Left ventricle myocardium superior (tissue), 1 donor: ENCODE data around the gene ANXA4. TPM values are rescaled to one million over a fixed set of nuclear protein-coding genes. Genes with fewer than 3 reads are reported as not detected.
"Not testable (repeated sequence)": the region's sequence is repeated elsewhere in the genome, so short reads cannot be mapped to it uniquely, and the experiment has no call there.

ENCODE experiments used
- ATAC-seq: fragments of 200-7000 bp; cut with Tn5 transposase; one replicate; pipeline ENCODE4 v1.9.1; 2020; ENCODE audit warnings: mild to moderate bottlenecking, moderate library complexity
- DNase-seq: peaks from one replicate; pipeline ENCODE4 v3.0.0-alpha.2; 2020
- intact Hi-C: fragments of 100-400 bp; cut with micrococcal nuclease; formaldehyde crosslinking; loops from one replicate; pipeline ENCODE4 v1.11.0; 2022
- total RNA-seq: library from RNA; stranded (reverse); fragmentation: NEBNext Ultra II Directional; extraction: Animal tissue kit (Norgen Biotek cat#: 25700); gene quantifications from one replicate; pipeline ENCODE4 v1.2.1, GENCODE V29; 2021
- donor health status: DM: no; HTN: yes; CAD: no; lungs with severe emphysema.

Gene ANXA4
- total RNA-seq, 1 donor from 2014 or later: 24.7 TPM

DNA sequence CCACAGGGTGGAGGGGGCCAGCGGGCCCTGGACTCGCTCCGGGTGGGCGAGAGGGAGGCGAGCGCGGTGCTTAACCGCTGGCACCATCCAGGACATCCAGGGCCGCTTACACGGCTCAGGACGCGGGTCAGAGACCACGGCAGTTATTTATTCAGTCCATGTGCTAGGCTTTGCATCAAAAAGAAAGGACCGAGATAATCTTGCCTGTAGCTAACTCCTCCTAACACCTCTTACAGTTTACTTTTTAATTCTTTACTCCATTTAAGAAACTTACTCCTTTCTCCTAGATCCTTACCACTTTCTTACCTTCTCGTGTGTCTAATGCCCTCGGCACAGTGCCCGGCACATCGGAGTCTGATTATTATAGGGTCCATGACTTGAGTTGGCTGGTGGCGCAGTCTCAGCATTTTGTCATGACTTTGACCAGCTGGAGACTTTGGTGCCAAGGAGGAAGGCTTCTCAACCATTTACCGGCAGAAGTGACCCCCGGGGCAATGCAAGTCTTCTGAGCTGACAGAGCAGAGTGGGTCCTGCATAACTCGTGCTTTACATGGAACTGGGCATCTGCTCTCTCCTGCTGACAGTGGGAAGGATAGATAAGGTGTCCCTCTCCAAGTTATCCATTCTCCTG lies 503 bp downstream of the ANXA4 start:
- intact Hi-C loops: no loop called here
- ATAC-seq (peak; percentile 53), DNase-seq (peak; percentile 41)

DNA sequence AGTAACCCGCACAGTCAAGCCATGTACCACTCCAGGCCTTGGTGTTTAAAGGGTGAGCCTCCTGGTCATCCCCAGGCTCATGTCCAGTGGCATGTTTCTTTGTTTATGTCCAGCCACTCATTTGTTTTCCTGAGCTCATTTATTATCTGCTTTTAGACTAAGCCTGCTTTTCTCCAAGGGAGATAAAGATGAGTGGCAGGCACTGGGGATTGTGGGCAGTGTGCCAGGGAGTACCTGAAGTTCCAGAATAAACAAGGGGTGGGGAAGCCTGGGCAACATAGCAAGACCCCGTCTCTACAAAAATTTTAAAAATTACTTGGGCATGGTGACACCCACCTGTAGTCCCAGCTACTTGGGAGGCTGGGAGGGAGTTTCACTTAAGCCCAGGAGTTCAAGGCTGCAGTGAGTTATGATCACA lies 1.9 kb downstream of the ANXA4 start:
- no peak for ATAC-seq
- DNase-seq: no peak
- intact Hi-C loops: no loop called here

DNA sequence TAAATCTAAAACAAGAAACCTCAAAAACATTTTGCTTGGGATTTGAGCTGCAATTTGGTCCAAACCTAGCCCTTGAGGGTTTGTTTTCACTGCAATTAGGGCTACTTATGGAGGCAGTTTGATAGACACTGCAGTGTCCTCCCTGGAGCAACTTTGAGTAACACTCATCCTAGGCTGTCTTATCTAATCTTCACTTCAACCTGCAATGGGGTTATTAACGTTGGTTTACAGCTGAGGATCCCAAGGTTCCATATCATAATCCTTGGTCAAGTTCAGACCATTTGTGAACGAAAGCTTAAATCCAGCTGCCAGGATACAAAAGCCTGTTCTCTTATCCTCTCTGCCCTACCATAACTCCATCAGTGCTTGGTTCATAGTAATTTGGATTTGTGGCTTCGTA lies 2.5 kb downstream of the ANXA4 start:
- intact Hi-C loops: no loop called here
- ATAC-seq (no peak), DNase-seq (no peak)

DNA sequence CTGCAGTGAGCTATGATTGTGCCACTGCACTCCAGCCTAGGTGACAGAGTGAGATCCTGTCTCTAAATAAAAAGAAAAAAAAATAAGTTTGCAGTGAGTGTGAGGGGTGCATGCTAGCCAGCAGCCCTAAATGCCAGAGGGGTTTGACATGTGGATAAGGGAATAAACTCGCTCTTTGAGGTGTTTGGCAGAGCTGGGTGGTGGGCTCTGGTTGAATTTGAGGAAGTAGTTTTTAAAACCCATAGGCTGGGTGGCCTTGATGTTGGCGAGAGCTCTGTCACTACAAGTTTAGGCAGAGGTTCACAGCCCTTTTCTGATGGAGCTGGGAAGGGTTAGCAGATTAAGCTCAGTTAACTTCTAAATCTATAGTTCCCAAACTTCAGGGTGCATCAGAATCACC lies 3.1 kb downstream of the ANXA4 start:
- intact Hi-C loops: no loop called here
- no peak for DNase-seq
- no peak for ATAC-seq

DNA sequence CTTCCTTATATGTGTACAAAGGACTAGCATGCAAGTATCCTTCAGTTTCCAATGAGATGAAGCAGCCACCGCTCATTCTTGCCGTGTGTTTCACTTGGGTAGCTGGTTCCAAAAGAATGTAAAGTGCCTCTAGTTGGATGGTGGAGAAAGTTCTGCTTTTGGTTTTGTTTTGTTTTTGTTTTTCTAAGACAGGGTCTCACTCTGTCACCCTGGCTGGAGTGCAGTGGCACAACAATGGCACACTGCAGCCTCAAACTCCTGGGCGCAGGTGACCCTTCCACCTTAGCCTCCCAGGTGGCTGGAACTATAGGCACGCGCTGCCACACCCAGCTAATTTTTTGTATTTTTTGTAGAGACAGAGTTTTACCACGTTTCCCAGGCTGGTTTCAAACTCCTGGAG lies 8.3 kb downstream of the ANXA4 start:
- DNase-seq (no peak), ATAC-seq (no peak)
- intact Hi-C loops: no loop called here

DNA sequence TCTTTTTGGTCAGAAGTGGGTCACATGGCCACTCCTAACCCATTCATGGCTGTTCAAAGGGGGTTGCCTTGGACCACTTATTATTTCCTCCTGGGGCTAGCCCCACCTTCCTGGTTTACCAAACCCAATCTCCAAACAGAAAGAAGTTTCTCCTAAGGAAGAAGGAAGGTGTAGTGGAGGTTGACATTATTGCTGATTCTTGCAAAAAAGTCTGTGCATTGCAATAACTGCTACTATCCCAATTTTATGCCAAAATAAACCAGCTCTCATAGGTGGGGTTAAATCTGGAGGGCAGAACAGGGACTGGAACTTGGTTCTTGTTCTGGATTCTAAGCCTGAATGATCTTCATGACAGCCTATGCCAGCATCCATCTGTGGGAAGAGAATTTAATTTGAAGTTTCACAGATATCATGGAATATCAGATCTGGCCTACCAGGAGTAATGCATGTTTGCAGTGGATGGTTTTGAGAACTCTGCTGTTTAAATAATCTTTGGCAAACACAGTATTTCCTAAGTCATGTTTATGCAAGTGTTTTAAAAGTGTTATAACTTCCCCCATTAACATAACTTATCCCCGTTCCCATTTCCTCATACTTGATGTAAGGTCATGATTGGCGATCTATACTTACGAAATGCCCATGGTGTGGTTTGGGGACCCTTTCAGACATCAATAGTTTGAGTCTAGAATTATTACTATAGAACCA lies 11.9 kb downstream of the ANXA4 start:
- no peak for DNase-seq
- ATAC-seq: no peak
- intact Hi-C loops: no loop called here

DNA sequence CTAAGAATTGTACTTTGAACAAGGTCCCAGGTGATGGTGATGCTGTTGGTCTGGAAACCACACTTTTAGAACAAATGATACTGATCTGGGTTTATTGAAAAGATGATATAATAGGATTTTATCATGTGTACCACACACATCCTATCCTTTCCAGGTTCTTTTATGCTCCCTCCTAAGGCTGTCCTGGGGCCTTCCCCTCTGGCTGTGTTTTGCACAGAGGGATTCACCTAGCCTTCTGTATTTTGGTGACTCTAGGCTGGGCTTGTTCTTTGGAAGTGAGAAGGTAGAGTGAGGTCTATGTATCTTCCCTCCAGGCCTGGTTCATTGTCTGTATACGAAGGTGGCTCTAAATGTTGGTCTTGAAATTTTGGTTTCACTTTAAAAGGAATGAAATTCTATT lies 12.7 kb downstream of the ANXA4 start:
- ATAC-seq (peak; percentile 19), DNase-seq (no peak)
- intact Hi-C loops: no loop called here

DNA sequence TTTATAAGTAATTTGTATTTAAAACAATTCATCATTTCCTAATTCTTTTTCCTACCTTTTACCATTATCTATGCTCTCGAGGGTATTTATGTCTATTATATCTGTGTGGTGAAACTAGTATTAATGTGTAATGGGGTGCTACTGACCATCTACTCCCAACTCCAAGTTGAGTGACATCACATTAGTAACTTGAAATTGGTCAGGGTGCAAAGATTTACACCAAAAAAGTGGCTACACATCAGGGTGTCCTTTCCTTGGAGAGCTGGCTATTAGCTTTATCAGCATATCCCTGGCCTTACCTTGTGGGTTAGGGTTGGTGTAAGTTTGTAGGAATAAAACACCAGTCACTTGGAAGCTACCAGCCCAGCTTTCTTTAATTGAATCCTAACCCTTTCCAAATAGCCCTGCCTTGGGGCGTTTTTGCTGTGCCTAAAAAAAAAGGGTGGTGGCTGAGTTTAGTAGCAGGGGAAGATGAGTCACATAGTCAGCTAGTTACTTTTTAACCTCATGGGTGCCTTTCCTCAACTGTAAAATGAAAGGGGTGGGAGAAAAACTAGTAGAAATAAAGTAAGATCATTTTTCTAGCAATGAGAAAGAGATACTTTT lies 14.0 kb downstream of the ANXA4 start:
- intact Hi-C loops: no loop called here
- ATAC-seq (peak; percentile 65), DNase-seq (no peak)

DNA sequence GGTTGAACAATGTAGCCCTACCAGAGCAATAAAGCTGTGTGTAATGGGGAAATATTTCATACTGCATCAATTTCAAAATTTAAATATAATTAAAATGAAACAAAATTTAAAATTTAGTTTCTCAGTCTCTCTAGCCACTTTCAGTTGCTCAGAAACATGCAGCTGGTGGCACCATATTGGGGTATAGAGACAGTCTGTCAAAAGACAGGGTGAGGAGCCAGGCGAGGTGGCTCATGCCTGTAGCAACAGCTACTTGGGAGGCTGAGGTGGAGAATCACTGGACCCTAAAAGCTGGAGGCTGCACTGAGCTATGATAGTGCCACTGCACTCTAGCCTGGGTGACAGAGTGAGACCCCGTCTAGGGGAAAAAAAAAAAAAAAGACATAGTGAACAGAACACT lies 20.1 kb downstream of the ANXA4 start:
- intact Hi-C loops: no loop called here
- ATAC-seq (no peak), DNase-seq (no peak)

DNA sequence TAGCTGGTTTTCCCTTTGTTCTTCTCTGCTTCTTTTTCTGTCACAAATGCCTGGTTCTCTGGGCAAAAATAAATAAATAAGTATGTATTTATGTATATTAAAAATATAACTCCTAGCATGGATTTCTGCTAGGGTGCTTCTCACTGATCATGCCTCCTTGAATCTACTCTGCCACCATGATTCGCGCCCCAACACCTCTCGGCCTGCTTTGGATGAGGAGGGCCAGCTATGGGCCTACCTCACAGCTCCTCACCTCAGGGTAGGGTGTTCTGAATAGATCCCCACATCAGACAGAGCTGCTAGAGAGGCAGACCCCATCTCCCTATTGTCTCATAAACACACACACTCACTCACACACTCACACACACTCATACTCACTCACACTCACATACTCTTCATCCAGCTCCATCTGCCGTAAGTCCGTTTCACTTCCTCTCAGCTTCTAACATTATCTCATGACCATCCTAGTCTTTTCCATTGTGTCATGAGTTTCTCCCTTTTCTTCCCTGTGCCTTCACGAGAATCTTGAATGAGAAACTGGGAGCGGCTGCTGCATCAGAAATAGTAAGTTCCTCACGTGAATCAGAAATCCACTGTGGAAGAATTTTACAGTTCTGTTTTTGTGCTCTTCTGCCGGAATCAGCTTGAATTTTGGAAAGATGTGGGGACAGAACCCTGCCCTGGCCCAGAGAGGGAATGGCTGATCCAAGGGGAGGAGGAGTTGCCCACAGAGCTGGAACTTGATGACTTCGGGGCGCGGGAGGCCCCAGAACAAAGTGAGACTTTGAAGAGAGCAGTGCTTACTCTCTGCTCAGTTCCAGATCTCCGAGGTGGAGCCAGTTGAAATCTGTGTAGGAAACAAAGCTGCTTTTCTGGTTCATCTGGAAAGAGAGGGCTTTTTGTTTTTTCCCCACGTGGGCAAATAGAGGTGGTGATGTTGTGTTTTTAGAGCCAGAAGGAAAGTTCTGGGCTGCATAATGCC lies 20.9 kb downstream of the ANXA4 start:
- ATAC-seq (peak; percentile 71), DNase-seq (no peak)
- intact Hi-C loops: no loop called here

DNA sequence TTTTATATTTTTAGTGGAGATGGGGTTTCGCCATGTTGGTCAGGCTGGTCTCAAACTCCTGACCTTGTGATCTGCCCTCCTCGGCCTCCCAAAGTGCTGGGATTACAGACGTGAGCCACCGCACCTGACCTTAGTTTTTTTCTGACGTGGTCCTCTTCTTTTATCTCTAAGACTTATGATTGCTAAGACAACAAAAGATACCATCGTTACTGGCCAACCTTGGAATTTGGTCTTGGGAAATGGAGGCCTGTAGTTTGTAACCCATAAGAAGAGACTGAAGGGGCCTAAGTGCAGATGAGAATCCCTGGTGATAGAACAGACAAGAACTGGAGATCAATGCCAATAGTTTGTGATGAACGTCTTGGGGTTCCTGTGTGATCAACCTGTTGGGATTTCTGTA lies 21.9 kb downstream of the ANXA4 start:
- intact Hi-C loops, ATAC-seq, DNase-seq: not testable (repeated sequence)

DNA sequence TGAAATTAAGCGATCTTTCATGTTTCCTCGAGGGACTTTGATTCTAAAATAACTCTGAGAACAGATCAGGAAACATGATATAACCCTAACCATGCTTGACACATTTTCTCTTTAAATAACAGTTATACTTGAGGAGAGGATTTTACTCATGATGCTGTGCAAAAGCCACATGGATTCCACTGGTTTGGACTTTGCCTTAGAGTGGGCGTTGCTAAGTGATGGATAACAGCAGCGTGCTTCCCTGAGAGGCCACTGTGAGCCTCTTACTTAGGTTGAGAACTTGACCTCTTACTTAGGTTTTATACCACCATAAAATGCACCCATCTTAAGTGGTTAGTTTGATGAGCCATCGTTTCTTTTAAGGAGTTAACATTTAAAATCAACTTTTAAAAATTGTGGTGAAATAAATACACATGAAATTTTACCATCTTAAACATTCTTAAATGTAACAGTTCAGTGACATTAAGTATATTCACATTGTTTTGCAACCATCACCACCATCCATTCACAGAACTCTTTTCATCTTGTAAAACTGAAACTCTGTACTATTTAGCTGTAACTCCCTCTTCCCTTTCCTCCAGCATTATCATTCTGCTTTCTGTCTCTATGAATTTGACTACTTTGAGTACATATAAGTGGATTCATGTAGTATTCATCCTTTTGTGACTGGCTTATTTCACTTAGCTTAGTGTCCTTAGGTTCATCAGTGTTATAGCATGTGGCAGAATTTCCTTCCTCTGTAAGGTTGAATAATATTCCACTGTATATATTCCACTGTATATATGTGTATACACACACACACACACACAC lies 22.6 kb downstream of the ANXA4 start:
- intact Hi-C loops: no loop called here
- ATAC-seq: no peak
- DNase-seq: no peak

DNA sequence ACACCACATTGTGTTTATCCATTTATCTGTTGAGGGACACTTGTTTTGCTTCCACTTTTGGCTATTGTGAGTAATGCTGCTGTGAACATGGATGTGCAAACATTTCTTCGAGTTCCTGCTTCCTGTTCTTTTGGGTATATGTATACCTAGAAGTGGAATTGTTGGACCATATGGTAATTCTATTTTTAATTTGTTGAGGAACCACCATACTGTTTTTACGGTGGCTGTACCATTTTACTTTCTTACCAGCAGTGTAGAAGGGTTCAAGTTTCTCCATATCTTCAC lies 23.1 kb downstream of the ANXA4 start:
- intact Hi-C loops: no loop called here
- DNase-seq (no peak), ATAC-seq (no peak)

DNA sequence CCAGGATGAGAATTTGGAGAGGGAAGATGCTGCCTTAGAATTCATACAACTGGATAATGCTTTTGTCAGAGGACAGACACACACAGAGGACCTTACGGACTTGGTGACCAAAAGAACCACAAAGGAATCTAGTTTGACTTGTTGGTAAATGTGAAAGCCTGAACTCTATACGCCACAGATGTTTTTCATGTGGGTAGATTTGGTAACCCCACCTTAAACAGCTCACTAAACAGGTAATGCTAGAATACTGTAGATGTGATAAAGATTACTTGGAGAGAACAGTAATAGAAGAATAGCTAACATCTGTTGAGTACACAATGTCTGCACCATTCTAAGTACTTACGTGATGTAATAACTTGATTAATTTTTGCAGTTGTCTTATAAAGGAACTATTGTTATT lies 24.1 kb downstream of the ANXA4 start:
- DNase-seq (no peak), ATAC-seq (no peak)
- intact Hi-C loops: no loop called here

DNA sequence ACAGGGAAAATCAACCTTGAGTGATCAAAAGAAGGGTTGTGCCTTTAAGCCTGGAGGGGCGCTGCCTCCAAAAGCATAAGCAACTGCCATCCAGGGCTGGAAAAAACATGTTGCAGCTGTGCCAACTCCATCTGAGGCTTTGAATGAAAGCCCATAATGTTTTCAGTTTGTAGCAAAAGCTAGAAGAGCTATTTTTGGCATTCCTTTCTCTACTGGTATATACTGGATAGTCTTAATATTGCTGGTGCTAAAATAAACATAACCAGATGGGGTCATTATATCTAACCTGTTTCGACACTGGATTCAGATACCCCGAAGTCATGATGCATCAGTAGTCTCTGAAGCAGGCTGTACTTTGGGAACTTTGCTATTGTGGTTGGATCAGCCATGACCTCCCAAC lies 25.1 kb downstream of the ANXA4 start:
- intact Hi-C loops: no loop called here
- ATAC-seq (no peak), DNase-seq (no peak)

DNA sequence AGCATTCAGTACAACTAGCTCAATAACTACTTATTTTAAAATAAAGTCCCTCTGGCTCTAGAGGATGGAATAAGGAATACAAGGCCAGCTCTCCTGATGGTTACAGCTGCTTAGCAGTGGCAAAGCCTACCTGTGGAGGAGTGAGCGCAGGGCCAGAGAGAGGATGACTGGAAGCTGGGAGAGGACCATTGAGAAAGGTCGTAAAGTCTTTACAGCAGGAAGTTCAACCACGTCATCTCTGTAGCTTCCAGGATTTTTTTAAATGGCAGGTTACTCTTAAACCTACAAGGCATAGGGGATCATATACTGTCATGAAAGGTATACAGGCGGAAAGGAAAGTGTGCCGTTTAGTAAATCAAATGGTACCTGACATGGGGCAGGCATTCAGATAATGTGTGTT lies 26.3 kb downstream of the ANXA4 start:
- DNase-seq: no peak
- intact Hi-C loops: no loop called here
- no peak for ATAC-seq

DNA sequence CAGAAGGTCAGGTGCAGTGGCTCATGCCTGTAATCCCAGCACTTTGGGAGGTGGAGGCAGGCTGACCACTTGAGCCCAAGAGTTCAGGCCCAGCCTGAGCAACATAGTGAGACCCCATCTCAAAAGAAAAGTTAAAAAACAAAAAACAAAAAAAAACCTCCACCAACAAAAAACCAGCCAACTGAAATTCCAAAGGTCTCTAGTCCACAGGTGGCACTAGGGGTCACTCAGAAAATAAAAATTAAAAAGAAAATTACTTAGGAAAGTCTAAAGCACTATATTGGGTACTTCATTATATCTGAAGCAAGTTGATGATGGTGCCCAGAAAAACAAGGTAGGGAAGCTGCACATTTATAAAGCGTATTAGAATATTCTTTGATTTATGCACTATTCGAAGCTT lies 26.9 kb downstream of the ANXA4 start:
- DNase-seq (no peak), ATAC-seq (no peak)
- intact Hi-C loops: no loop called here

DNA sequence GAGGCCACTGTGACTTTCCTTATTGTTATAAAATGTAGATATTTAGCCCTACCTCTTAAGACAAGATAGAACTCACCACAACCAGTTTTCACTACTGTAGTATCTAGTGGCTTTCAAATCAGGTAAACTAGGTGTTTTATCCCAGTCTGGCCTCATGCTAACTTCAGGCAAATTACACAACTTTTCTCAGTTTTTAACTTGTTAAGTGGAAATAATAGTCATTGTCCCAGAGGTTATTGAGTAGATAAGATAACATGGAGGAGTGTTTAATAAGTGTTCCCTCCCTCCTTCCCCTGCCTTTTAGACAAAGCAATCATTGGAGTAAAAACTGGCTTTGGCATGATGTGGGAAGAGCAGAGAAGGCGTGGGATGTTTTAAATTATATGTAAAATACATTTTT lies 27.3 kb downstream of the ANXA4 start:
- intact Hi-C loops: no loop called here
- no peak for ATAC-seq

DNA sequence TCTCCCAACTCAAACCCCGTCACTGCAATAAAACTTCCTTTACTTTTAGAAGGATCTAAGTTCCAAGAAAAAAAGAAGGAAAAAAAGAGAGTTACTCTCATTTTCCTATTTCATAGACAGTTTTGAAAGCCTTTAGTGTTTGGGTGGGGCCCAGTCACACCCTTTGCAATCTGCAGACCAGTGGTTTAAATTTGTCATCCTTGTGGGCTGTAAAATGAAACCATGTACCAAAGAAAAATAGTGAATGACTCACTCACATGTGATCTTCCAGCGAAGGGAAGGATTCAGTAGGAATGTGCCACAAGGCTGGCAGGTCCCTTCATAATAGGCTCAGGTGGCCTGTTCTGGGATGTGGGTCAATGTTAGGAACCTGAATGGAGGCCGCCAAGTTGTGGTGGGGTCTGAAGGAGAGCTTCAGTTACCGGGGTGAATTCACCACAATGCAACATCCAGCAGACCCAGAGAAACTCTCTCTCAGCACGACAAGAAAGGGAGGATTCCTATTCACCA lies 28.3 kb downstream of the ANXA4 start:
- DNase-seq (no peak), ATAC-seq (peak; percentile 89)
- intact Hi-C loops: no loop called here

More for the DNA sequence above, 27.3 kb downstream of the ANXA4 start:
- no peak for DNase-seq
